Measurements from ENCODE around the gene POU2F1.

- TF ChIP-seq CTCF (IDR thresholded peaks at IDR 0.05; ENCODE audit: extremely low read depth in 1 of 2, insufficient read depth in 1 of 2, low read depth in 1 of 2, low read length in 2 of 2) (no peak), POLR2A (IDR thresholded peaks at IDR 0.05; ENCODE audit: low read depth, low read length) (no peak), EZH2 (IDR thresholded peaks at IDR 0.05; ENCODE audit: borderline replicate concordance, low read depth, low read length, severe bottlenecking) (no peak), JUN (IDR thresholded peaks at IDR 0.05; ENCODE audit: borderline replicate concordance, insufficient read depth, insufficient read length, low read depth) (no peak)
Measured at GRCh38 chr1:167280912-167281311, 60.2 kb downstream of the POU2F1 start.
